HEK293 (cell line): Measurements from ENCODE around the gene CNRIP1.

Source experiments
- CTCF ChIA-PET: fragments of 350-600 bp; formaldehyde crosslinking; extraction: SDS; loops from one replicate; lab custom pipeline; 2021; ENCODE audit warnings: antibody characterized with exemption; lab: Yijun Ruan, JAX
- POLR2A ChIA-PET: fragments of 300-600 bp; formaldehyde crosslinking; extraction: SDS; loops from one replicate; lab custom pipeline; 2020; ENCODE audit warnings: antibody characterized with exemption, inconsistent platforms; lab: Yijun Ruan, JAX
- H3K27ac ChIP-seq: fragments of 200-500 bp; sonication (Bioruptor generic); 2 replicates; pipeline ENCODE4 v1.5.1; 2014; ENCODE audit warnings: low read depth, low read length, control low read depth, inconsistent platforms; ENCODE audit errors: extremely low read depth
- H3K36me3 ChIP-seq, 2 experiments: fragments of 200-500 bp in 1 of 2; sonication (Bioruptor generic) in 1 of 2; 1 replicate in 1 of 2; 2 replicates in 1 of 2; pipeline ENCODE4 v1.5.1; 2014 to 2017; ENCODE audit warnings: inconsistent platforms in 2 of 2, low read length in 2 of 2; ENCODE audit not compliant: control insufficient read depth in 2 of 2, insufficient read depth in 1 of 2
- H3K4me1 ChIP-seq: fragments of 200-500 bp; sonication (Bioruptor generic); 2 replicates; pipeline ENCODE4 v1.5.1; 2014; ENCODE audit warnings: mild to moderate bottlenecking, low read length, inconsistent platforms; ENCODE audit not compliant: control insufficient read depth, insufficient read depth
- H3K4me3 ChIP-seq: 2 replicates; pipeline ENCODE4 v1.5.1; 2011; ENCODE audit warnings: low read depth, mild to moderate bottlenecking, control low read depth, low read length, moderate library complexity
- H3K9me3 ChIP-seq: fragments of 200-500 bp; sonication (Bioruptor generic); 2 replicates; pipeline ENCODE4 v1.5.1; 2014; ENCODE audit warnings: low read depth, low read length, inconsistent platforms; ENCODE audit not compliant: control insufficient read depth, insufficient read depth
- EGR2 ChIP-seq: fragments of 450-650 bp; formaldehyde crosslinking; IDR thresholded peaks from 2 replicates; pipeline ENCODE4 v1.5.1; 2016; ENCODE audit warnings: low read depth, missing biosample characterization, missing genetic modification characterization
- GLIS2 ChIP-seq: fragments of 450-650 bp; formaldehyde crosslinking; IDR thresholded peaks from 2 replicates; pipeline ENCODE4 v1.5.1; 2016; ENCODE audit warnings: missing biosample characterization, missing genetic modification characterization
- SETDB1 ChIP-seq: IDR thresholded peaks from one replicate; pipeline ENCODE4 v1.6.1; 2017; ENCODE audit warnings: mild to moderate bottlenecking, low read length, moderate library complexity, mixed read lengths; ENCODE audit not compliant: insufficient read length
- ZFP41 ChIP-seq: fragments of 450-650 bp; formaldehyde crosslinking; IDR thresholded peaks from 2 replicates; pipeline ENCODE4 v1.5.1; 2016; ENCODE audit warnings: missing biosample characterization, missing genetic modification characterization, borderline replicate concordance
- ZIC2 ChIP-seq: fragments of 450-650 bp; formaldehyde crosslinking; IDR thresholded peaks from 2 replicates; pipeline ENCODE4 v1.5.1; 2016; ENCODE audit warnings: missing biosample characterization, missing genetic modification characterization
- ZNF155 ChIP-seq: fragments of 450-650 bp; formaldehyde crosslinking; IDR thresholded peaks from 2 replicates; pipeline ENCODE4 v1.5.1; 2016; ENCODE audit warnings: missing biosample characterization, missing genetic modification characterization
- ZNF274 ChIP-seq, 2 experiments: fragments of 200-500 bp in 1 of 2; fragments of 450-650 bp in 1 of 2; sonication (Bioruptor generic) in 1 of 2; formaldehyde crosslinking in 1 of 2; IDR thresholded peaks; 2 replicates each; pipeline versions ENCODE4 v1.5.1 to v1.6.1; 2014 to 2016; ENCODE audit warnings: borderline replicate concordance in 1 of 2, inconsistent platforms in 1 of 2, low read length in 1 of 2, missing biosample characterization in 1 of 2, missing genetic modification characterization in 1 of 2
- ZNF426 ChIP-seq: fragments of 450-650 bp; formaldehyde crosslinking; IDR thresholded peaks from 2 replicates; pipeline ENCODE4 v1.5.1; 2017; ENCODE audit warnings: missing biosample characterization, missing genetic modification characterization, mild to moderate bottlenecking, inconsistent platforms, moderate library complexity
- ZNF433 ChIP-seq: fragments of 450-650 bp; formaldehyde crosslinking; IDR thresholded peaks from 2 replicates; pipeline ENCODE4 v1.5.1; 2016; ENCODE audit warnings: missing biosample characterization, missing genetic modification characterization, low read depth
- ZNF514 ChIP-seq: fragments of 450-650 bp; formaldehyde crosslinking; IDR thresholded peaks from 2 replicates; pipeline ENCODE4 v1.5.1; 2016; ENCODE audit warnings: missing biosample characterization, missing genetic modification characterization
- ZNF521 ChIP-seq: fragments of 450-650 bp; formaldehyde crosslinking; IDR thresholded peaks from 2 replicates; pipeline ENCODE4 v1.5.1; 2017; ENCODE audit warnings: missing biosample characterization, mild to moderate bottlenecking, missing genetic modification characterization
- TF ChIP-seq, protein P1 (sequence below): IDR thresholded peaks from 2 replicates; pipeline ENCODE4 v1.6.1; 2011; ENCODE audit warnings: mild to moderate bottlenecking, low read depth, low read length, borderline replicate concordance
- TF ChIP-seq, protein P2 (sequence below): sonication (generic); formaldehyde crosslinking; IDR thresholded peaks from 2 replicates; pipeline ENCODE4 v1.8.1; 2022; ENCODE audit warnings: mild to moderate bottlenecking, moderate library complexity, missing genetic modification reagents
- TF ChIP-seq, protein P3 (sequence below): fragments of 450-650 bp; formaldehyde crosslinking; optimal IDR thresholded peaks from 2 replicates; pipeline ENCODE3; 2016; ENCODE audit warnings: missing biosample characterization, mild to moderate bottlenecking, missing genetic modification characterization
- TF ChIP-seq, protein P4 (sequence below): fragments of 450-650 bp; IDR thresholded peaks from 2 replicates; pipeline ENCODE4 v1.5.1; 2018; ENCODE audit warnings: missing biosample characterization, missing genetic modification characterization
- TF ChIP-seq, protein P5 (sequence below): fragments of 450-650 bp; formaldehyde crosslinking; IDR thresholded peaks from 2 replicates; pipeline ENCODE4; 2016; ENCODE audit warnings: missing biosample characterization, missing genetic modification characterization

CNRIP1 gene

DNA sequence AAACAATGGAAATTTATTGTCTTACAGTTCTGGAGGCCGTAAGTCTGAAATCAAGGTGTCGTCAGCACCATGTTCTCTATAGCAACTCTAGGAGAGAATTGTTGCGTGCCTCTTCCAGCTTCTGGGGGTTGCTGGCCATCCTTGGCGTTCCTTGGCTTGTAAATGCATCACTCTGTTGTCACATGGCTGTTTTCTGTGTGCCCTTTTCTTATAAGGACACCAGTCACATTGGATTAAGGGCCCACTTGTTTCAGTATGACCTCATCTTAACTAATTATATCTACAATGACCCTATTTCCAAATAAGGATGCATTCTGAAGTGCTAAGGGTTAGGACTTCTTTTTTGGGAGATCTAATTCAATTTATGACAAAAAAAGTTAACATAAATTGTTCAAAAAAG lies 44.0 kb upstream of the CNRIP1 start:
- CTCF ChIA-PET = interaction anchor here (0.6 to 2.5 kb wide), 2 partner anchors 78 to 1531 kb away, joined by 6 to 9 read pairs; no protein-coding TSS in a partner anchor
- POLR2A ChIA-PET = no interaction called here
- H3K4me1 ChIP-seq = no peaks in the 10 kb centered on the region
- H3K9me3 ChIP-seq = no peaks in the 10 kb centered on the region
- no peak for TF ChIP-seq ZNF521
- no peak for TF ChIP-seq ZNF274 (IDR thresholded peaks at IDR 0.05; ENCODE audit: low read length)
- no peak for TF ChIP-seq ZNF274 (tag by site-specific recombination; IDR thresholded peaks at IDR 0.05; ENCODE audit: borderline replicate concordance)
- no peak for TF ChIP-seq EGR2 (tag by site-specific recombination)
- TF ChIP-seq ZNF426 (tag by site-specific recombination) = no peak
- TF ChIP-seq ZIC2 (tag by site-specific recombination) = no peak
- TF ChIP-seq GLIS2 (tag by site-specific recombination) = no peak
- no peak for TF ChIP-seq SETDB1
- TF ChIP-seq ZFP41 (tag by site-specific recombination) = no peak
- TF ChIP-seq ZNF155 = no peak
- no peak for TF ChIP-seq ZNF433 (tag by site-specific recombination)
- TF ChIP-seq, protein P1, sequence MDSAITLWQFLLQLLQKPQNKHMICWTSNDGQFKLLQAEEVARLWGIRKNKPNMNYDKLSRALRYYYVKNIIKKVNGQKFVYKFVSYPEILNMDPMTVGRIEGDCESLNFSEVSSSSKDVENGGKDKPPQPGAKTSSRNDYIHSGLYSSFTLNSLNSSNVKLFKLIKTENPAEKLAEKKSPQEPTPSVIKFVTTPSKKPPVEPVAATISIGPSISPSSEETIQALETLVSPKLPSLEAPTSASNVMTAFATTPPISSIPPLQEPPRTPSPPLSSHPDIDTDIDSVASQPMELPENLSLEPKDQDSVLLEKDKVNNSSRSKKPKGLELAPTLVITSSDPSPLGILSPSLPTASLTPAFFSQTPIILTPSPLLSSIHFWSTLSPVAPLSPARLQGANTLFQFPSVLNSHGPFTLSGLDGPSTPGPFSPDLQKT = no peak
- TF ChIP-seq, protein P2, sequence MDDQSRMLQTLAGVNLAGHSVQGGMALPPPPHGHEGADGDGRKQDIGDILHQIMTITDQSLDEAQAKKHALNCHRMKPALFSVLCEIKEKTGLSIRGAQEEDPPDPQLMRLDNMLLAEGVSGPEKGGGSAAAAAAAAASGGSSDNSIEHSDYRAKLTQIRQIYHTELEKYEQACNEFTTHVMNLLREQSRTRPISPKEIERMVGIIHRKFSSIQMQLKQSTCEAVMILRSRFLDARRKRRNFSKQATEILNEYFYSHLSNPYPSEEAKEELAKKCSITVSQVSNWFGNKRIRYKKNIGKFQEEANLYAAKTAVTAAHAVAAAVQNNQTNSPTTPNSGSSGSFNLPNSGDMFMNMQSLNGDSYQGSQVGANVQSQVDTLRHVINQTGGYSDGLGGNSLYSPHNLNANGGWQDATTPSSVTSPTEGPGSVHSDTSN (CRISPR knock-in tag) = no peak
- TF ChIP-seq, protein P3, sequence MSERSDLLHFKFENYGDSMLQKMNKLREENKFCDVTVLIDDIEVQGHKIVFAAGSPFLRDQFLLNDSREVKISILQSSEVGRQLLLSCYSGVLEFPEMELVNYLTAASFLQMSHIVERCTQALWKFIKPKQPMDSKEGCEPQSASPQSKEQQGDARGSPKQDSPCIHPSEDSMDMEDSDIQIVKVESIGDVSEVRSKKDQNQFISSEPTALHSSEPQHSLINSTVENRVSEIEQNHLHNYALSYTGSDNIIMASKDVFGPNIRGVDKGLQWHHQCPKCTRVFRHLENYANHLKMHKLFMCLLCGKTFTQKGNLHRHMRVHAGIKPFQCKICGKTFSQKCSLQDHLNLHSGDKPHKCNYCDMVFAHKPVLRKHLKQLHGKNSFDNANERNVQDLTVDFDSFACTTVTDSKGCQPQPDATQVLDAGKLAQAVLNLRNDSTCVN = no peak
- no peak overlapping the region for H3K27ac ChIP-seq
- no peak overlapping the region for H3K4me3 ChIP-seq
- no peaks in the 10 kb centered on the region for H3K36me3 ChIP-seq

DNA sequence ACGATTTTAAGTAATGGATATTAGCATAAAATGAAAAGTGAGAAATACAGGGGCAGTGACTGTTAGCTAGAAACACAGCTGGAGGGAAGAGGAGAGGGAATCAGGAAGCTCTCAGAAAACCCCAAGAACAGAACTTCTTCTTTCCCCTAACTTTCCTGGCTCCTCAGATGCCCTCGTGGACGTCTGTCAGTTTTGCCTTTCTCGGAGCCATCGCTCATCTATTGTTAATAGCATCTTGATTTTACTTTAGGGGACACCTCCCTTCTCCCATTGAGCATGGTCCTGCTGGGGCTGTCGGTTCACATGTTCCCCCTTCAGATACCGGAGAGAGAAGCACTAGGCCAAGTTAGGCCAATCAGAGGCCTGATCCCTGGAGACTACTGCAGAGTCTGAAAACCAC lies 43.0 kb upstream of the CNRIP1 start:
- Histone ChIP-seq H3K4me3 (no peak overlapping the region), H3K9me3 (no peaks in the 10 kb centered on the region), H3K4me1 (no peaks in the 10 kb centered on the region), H3K27ac (no peak overlapping the region), H3K36me3 (no peaks in the 10 kb centered on the region)
- ChIA-PET CTCF (interaction anchor here (0.7 to 2.5 kb wide), 2 partner anchors 79 to 972 kb away, joined by 3 to 9 read pairs; no protein-coding TSS in a partner anchor), POLR2A (no interaction called here)
- TF ChIP-seq, protein P4, sequence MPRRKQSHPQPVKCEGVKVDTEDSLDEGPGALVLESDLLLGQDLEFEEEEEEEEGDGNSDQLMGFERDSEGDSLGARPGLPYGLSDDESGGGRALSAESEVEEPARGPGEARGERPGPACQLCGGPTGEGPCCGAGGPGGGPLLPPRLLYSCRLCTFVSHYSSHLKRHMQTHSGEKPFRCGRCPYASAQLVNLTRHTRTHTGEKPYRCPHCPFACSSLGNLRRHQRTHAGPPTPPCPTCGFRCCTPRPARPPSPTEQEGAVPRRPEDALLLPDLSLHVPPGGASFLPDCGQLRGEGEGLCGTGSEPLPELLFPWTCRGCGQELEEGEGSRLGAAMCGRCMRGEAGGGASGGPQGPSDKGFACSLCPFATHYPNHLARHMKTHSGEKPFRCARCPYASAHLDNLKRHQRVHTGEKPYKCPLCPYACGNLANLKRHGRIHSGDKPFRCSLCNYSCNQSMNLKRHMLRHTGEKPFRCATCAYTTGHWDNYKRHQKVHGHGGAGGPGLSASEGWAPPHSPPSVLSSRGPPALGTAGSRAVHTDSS = no peak
- TF ChIP-seq, protein P5, sequence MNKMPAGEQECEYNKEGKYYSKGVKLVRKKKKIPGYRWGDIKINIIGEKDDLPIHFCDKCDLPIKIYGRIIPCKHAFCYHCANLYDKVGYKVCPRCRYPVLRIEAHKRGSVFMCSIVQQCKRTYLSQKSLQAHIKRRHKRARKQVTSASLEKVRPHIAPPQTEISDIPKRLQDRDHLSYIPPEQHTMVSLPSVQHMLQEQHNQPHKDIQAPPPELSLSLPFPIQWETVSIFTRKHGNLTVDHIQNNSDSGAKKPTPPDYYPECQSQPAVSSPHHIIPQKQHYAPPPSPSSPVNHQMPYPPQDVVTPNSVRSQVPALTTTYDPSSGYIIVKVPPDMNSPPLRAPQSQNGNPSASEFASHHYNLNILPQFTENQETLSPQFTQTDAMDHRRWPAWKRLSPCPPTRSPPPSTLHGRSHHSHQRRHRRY (tag by site-specific recombination) = no peak
- TF ChIP-seq ZNF514 (tag by site-specific recombination) = no peak
